ENCODE data around the gene NLRP10.

DNA sequence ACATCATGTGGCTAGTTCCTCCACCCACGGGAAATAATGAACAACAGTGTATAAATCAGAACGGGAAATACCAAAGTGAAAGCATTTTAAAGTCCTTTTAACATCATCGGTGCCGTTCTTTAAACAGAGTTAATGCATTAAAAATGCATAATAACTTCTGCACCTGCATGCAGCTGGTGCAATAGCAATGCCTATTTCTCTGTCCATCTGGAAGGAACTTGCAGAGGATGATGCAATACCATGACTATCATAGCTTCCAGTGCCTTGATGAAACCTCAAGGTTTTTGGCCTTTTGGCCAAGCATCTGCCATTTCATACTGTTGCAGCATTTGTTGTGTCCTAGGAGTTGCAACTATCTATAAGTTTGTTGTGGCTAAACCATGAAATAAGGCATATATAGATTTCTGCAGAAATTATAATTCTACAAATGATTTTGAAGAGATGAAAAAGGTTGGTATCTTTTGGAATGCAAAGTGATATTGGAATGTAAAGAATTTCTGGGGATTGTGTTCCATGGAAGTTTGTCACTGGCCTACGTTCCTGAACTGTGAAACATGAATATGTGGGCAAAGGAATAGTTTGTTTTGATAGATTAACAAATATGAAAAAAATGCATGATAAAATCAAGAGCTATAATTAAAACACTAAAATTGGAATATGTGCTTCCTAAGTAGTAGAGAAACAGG is 12.1 kb upstream of the NLRP10 start:
- TF ChIP-seq YY1 (IDR thresholded peaks at IDR 0.05; ENCODE audit: insufficient read depth, insufficient read length) (no peak), ZNF274 (IDR thresholded peaks at IDR 0.05; ENCODE audit: low read depth, low read length) (no peak)
